Adrenal gland (tissue), 12 donors: ENCODE results near the gene RAB1B. TPM values are rescaled to one million over a fixed set of nuclear protein-coding genes. Genes with fewer than 3 reads are reported as not detected.

ENCODE experiments used
- DNase-seq, 7 donors: peaks; one replicate each; pipeline ENCODE4 v3.0.0-alpha.2; 2019 to 2020
- H3K27ac ChIP-seq, 5 donors: fragments of 200-600 bp; sonication (generic) in 4 of 5; 1 replicate in 3 of 5; 2 replicates in 2 of 5; pipeline versions ENCODE4 v1.5.1 to v1.8.0; 2016 to 2020; ENCODE audit warnings: mild to moderate bottlenecking in 1 of 5
- H3K27me3 ChIP-seq: fragments of 200-600 bp; 2 replicates; pipeline ENCODE4 v1.8.0; 2021
- H3K36me3 ChIP-seq, 2 donors: fragments of 200-600 bp; replicated peaks in 1 of 2; 1 replicate in 1 of 2; 2 replicates in 1 of 2; pipeline versions ENCODE4 v1.5.1 to v1.8.0; 2018 to 2022
- H3K4me1 ChIP-seq, 2 donors: fragments of 200-600 bp; replicated peaks in 1 of 2; 1 replicate in 1 of 2; 2 replicates in 1 of 2; pipeline versions ENCODE4 v1.5.1 to v1.8.0; 2018 to 2021
- H3K4me3 ChIP-seq, 4 donors: fragments of 200-600 bp; sonication (generic) in 3 of 4; one replicate each; pipeline ENCODE4 v1.5.1; 2016 to 2018
- H3K9me3 ChIP-seq, 3 donors: fragments of 200-600 bp; sonication (generic) in 1 of 3; replicated peaks in 1 of 3; 1 replicate in 2 of 3; 2 replicates in 1 of 3; pipeline versions ENCODE4 v1.5.1 to v1.8.0; 2016 to 2021
- POLR2A ChIP-seq, 2 donors: fragments of 450-650 bp; IDR thresholded peaks; one replicate each; pipeline ENCODE4 v1.6.1; 2017; ENCODE audit warnings: antibody characterized with exemption in 2 of 2, mild to moderate bottlenecking in 2 of 2, moderate library complexity in 1 of 2
- WGBS, 4 donors: extraction: QIAGEN DNeasy Blood & Tissue Kit in 2 of 4; methylation state at CpG; one replicate each; pipeline versions ENCODE4 v1.1.5 to v1.1.7; 2013 to 2017; 5-methylcytosine and 5-hydroxymethylcytosine counted together
- intact Hi-C, 2 donors: fragments of 100-400 bp; cut with DNase I; formaldehyde crosslinking; loops; one replicate each; pipeline versions ENCODE4 v1.14.1 to v1.15.0; 2022 to 2023
- polyA plus RNA-seq, 3 donors: library from polyadenylated mRNA; stranded (reverse); fragments of 200-250 nt in 2 of 3; fragments of 350-450 nt in 1 of 3; fragmentation: Illumina TruSeq in 1 of 3; extraction: RNeasy Lipid Tissue Mini Kit (QIAGEN cat#74804) in 1 of 3; gene quantifications; one replicate each; pipeline ENCODE4 v1.2.3, GENCODE V29; 2013 to 2014
- total RNA-seq, 9 donors: library from RNA; depleted of rRNA in 4 of 9; stranded (reverse); fragments of >200 nt in 4 of 9; fragments of 120-200 nt in 1 of 9; fragmentation: NEBNext Ultra II Directional in 1 of 9; extraction: Animal tissue kit (Norgen Biotek cat#: 25700) in 1 of 9; gene quantifications; one replicate each; pipeline versions ENCODE4 v1.1.0 to v1.2.4, GENCODE V29; 2013 to 2023
- TF ChIP-seq, protein P1 (sequence below), 6 experiments: fragments of 450-650 bp in 4 of 6; fragments of 200-600 bp in 2 of 6; sonication (generic) in 1 of 6; IDR thresholded peaks; 1 replicate in 5 of 6; 2 replicates in 1 of 6; pipeline versions ENCODE4 v1.5.1 to v1.8.0; 2016 to 2021; ENCODE audit warnings: antibody characterized with exemption in 6 of 6, mild to moderate bottlenecking in 2 of 6, moderate library complexity in 1 of 6
- donor health status: healthy with polysubstance abuse.
- donor health status: Bipolar disorder and iron deficiency.
- donor health status: DM: yes; HTN: yes; CAD: no.
- donor health status: DM: no; HTN: no; CAD: no.
- donor health status: DM: no; HTN: no; CAD: no.
- donor health status: DM: yes; HTN: yes; CAD: no.

The RAB1B gene
- total and polyA plus RNA-seq, 12 donors: 109 to 190 (median 162) TPM

DNA sequence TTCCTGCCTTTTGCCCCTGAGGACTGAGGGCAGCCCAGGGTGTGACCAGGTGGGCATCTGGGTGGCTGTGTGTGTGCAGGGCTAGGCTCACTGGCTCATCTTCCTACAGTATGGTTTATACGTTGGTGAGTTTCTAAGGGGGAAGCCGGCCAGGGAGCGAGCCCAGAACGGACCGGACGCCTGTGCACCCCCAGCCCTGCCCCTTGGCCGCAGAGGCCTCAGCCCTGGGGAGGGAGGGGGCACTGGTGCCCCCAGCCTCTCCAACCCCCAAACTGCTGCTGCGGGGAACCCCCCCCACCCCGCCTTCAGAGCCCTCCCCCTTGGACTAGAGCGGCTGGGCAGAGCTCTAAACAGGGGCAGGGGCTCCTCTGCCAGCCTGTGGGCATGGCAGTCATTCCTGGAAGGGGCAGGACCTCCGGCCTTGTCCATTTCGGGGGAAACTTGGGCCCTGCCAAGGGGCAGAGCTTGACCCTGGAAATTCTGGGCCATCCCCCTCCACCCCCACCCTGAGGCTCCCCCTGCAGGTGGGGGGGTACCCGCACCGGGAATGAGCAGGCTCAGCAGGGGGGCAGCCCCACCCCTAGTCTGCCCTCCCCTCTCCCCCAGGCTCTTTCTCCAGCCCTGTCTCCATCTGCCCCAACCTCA is 15.1 kb downstream of the RAB1B start:
- no peaks in the 10 kb centered on the region for H3K27me3 ChIP-seq
- no peak overlapping the region for H3K27ac ChIP-seq
- intact Hi-C loops: loop anchor here (5.0 to 10.0 kb wide), 2 partner anchors 59 to 61 kb away; no protein-coding TSS in a partner anchor
- H3K9me3 ChIP-seq: no peaks in the 10 kb centered on the region
- peak in 1 of 7 donors; percentile 30 for DNase-seq
- H3K4me3 ChIP-seq: no peak overlapping the region
- TF ChIP-seq POLR2A (IDR thresholded peaks at IDR 0.05): no peak
- H3K4me1 ChIP-seq: peaks cover 8 to 27% of the 10 kb centered on the region in 2 donors
- H3K36me3 ChIP-seq: no peaks in the 10 kb centered on the region
- WGBS, 4 donors: 77 to 86% (median 80%) methylated on average over 10 to 14 of the region's 14 CpGs

DNA sequence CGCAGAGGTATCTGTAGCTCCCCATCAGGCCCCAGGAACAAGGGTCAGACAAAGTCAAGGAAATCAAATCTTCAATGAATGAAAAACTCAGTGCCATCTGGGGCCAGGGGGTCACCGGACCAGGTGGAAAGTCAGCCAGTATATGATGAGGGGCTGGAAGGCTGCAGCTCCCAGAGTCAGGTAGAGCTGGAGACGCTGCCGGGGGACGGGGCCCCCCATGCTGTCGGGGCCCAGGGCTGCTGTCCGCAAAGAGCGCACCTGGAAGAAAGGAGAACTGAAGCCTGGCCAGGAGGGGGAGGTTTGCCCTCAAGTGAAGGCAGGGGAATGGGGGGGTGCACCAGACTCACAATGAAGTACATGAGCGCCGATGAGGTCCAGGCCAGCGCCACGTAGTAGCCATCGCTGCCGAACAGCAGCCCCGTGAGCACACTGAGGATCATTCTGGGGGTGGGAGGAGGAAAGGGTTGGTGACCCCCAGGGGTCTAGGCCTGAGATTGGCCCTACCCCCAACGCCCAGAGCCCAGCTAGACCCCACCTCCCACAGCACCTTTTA is 16.2 kb downstream of the RAB1B start:
- no peak for DNase-seq
- Histone ChIP-seq H3K27ac (no peak overlapping the region), H3K4me3 (no peak overlapping the region), H3K36me3 (no peaks in the 10 kb centered on the region), H3K9me3 (no peaks in the 10 kb centered on the region), H3K4me1 (peaks cover 8 to 28% of the 10 kb centered on the region in 2 donors), H3K27me3 (no peaks in the 10 kb centered on the region)
- intact Hi-C loops: loop anchor here (5.0 to 10.0 kb wide), 2 partner anchors 60 to 62 kb away; no protein-coding TSS in a partner anchor
- WGBS, 4 donors: 90 to 94% (median 92%) methylated on average over 15 to 16 of the region's 16 CpGs
- TF ChIP-seq, protein P1, sequence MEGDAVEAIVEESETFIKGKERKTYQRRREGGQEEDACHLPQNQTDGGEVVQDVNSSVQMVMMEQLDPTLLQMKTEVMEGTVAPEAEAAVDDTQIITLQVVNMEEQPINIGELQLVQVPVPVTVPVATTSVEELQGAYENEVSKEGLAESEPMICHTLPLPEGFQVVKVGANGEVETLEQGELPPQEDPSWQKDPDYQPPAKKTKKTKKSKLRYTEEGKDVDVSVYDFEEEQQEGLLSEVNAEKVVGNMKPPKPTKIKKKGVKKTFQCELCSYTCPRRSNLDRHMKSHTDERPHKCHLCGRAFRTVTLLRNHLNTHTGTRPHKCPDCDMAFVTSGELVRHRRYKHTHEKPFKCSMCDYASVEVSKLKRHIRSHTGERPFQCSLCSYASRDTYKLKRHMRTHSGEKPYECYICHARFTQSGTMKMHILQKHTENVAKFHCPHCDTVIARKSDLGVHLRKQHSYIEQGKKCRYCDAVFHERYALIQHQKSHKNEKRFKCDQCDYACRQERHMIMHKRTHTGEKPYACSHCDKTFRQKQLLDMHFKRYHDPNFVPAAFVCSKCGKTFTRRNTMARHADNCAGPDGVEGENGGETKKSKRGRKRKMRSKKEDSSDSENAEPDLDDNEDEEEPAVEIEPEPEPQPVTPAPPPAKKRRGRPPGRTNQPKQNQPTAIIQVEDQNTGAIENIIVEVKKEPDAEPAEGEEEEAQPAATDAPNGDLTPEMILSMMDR (IDR thresholded peaks at IDR 0.05): no peak
- no peak for TF ChIP-seq POLR2A (IDR thresholded peaks at IDR 0.05)

DNA sequence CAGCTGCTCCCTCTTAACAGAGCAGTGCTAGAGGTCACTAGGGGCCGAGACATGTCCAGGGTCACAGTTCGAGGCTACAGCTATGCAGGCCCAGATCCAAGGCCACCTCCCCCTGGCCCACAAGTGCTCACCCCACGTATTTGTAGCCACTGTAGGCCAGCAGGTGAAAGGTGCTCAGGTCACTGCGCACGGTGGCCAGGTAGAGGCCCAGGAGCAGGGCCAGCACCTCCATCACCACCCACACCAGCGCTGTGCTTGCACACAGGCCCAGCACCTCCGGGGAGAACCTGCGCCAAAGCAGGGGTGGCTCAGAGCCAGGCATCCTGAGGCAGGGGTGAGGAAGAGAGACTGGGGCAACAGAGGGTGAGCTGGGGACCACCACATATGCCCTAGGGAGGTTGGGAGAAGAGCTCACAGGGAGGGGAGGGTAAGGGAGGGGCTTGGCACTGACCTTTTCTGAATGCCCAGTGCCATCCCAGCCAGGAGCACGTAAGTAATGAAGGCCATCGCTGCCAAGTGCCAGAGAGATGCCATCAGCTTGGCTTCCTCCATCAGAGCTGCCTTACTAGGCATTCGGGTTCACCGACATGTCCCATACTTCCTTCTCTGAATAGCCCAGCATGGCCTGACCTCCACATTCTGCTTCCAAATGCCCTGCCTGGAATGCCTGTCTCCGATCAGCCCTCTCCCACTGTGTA is 17.0 kb downstream of the RAB1B start:
- H3K36me3 ChIP-seq: no peaks in the 10 kb centered on the region
- no peak overlapping the region for H3K4me3 ChIP-seq
- TF ChIP-seq POLR2A (IDR thresholded peaks at IDR 0.05): no peak
- TF ChIP-seq, protein P1 (IDR thresholded peaks at IDR 0.05): no peak
- no peaks in the 10 kb centered on the region for H3K9me3 ChIP-seq
- intact Hi-C loops: loop anchor here in 1 of 2 donors (10.0 kb wide), 1 partner anchor 61 kb away; no protein-coding TSS in a partner anchor
- peaks cover 12 to 35% of the 10 kb centered on the region in 2 donors for H3K4me1 ChIP-seq
- no peaks in the 10 kb centered on the region for H3K27me3 ChIP-seq
- DNase-seq: peak in 2 of 7 donors; percentile 26 to 38
- H3K27ac ChIP-seq: peak overlapping the region in 2 of 5 donors; percentile 5 to 33
- WGBS, 4 donors: 47 to 64% (median 56%) methylated on average over 8 to 13 of the region's 13 CpGs

DNA sequence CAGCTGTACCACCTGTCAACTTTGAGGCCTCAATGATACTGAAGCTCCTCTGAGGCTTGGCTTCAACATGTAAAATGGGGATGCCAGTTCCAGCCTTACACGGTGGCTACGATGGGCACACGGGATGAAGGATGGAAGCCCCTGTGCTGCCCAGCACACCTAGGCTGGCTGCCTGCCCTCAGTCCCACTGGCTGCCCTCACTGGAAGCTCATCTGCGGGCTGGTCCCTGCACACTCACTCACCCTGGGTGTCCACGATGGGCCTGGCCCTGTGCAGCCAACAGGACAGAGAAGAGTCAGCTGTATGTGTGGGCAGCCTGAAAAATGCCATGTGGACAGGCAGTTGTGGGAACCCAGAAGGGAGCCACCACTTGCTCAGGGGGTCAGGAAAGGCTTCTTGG is 18.3 kb downstream of the RAB1B start:
- TF ChIP-seq, protein P1 (IDR thresholded peaks at IDR 0.05): no peak
- no peak for TF ChIP-seq POLR2A (IDR thresholded peaks at IDR 0.05)
- Histone ChIP-seq H3K27ac (no peak overlapping the region), H3K36me3 (no peaks in the 10 kb centered on the region), H3K4me1 (peaks cover 12 to 35% of the 10 kb centered on the region in 2 donors), H3K9me3 (no peaks in the 10 kb centered on the region), H3K4me3 (no peak overlapping the region), H3K27me3 (no peaks in the 10 kb centered on the region)
- intact Hi-C loops: loop anchor here in 1 of 2 donors (10.0 kb wide), 1 partner anchor 62 kb away; no protein-coding TSS in a partner anchor
- no peak for DNase-seq
- WGBS, 4 donors: 73 to 88% (median 81%) methylated on average over 4 to 5 of the region's 5 CpGs
